Thoracic aorta (tissue), 2 donors: ENCODE data around the gene MIB2. TPM values are rescaled to one million over a fixed set of nuclear protein-coding genes. Genes with fewer than 3 reads are reported as not detected.
A peak's percentile ranks its signal among the peaks of the same experiment; 100 is the strongest.
"Not testable (repeated sequence)": the region's sequence is repeated elsewhere in the genome, so short reads cannot be mapped to it uniquely, and the experiment has no call there.

ENCODE experiments used
- ATAC-seq: fragments of 150-250 bp; one replicate; pipeline ENCODE4 v1.8.0; 2017; ENCODE audit warnings: low read depth; ENCODE audit not compliant: insufficient number of reproducible peaks, low FRiP score
- DNase-seq: peaks from one replicate; pipeline ENCODE4 v3.0.0-alpha.2; 2020; ENCODE audit warnings: low spot score
- H3K27ac ChIP-seq, 2 donors: fragments of 200-600 bp; sonication (generic); 1 replicate in 1 of 2; 2 replicates in 1 of 2; pipeline ENCODE4 v1.5.1; 2016; ENCODE audit warnings: mild to moderate bottlenecking in 2 of 2, moderate library complexity in 2 of 2
- H3K27me3 ChIP-seq: fragments of 200-600 bp; sonication (generic); replicated peaks from 2 replicates; pipeline ENCODE4 v1.6.0; 2016; ENCODE audit warnings: mild to moderate bottlenecking; ENCODE audit not compliant: insufficient read depth
- H3K36me3 ChIP-seq: fragments of 200-600 bp; sonication (generic); one replicate; pipeline ENCODE4 v1.5.1; 2016
- H3K4me1 ChIP-seq, 2 donors: fragments of 200-600 bp; sonication (generic); 1 replicate in 1 of 2; 2 replicates in 1 of 2; pipeline versions ENCODE4 v1.5.1 to v1.6.0; 2016; ENCODE audit warnings: low read depth in 2 of 2, mild to moderate bottlenecking in 1 of 2; ENCODE audit not compliant: control insufficient read depth in 1 of 2
- H3K4me3 ChIP-seq: fragments of 200-600 bp; sonication (generic); 2 replicates; pipeline ENCODE4 v1.5.1; 2016; ENCODE audit warnings: mild to moderate bottlenecking
- H3K9me3 ChIP-seq: fragments of 200-600 bp; sonication (generic); 2 replicates; pipeline ENCODE4 v1.5.1; 2016
- total RNA-seq, 2 donors: library from RNA; depleted of rRNA; stranded (reverse); fragments of >200 nt; gene quantifications; one replicate each; pipeline versions ENCODE4 v1.1.0 to v1.2.3, GENCODE V29; 2016
- TF ChIP-seq, protein P1 (sequence below): fragments of 200-600 bp; sonication (generic); IDR thresholded peaks from one replicate; pipeline ENCODE4 v1.5.1; 2019; ENCODE audit warnings: antibody characterized with exemption

MIB2 gene
- total RNA-seq, 2 donors from 2014 or later = 48.6 to 102 TPM

DNA sequence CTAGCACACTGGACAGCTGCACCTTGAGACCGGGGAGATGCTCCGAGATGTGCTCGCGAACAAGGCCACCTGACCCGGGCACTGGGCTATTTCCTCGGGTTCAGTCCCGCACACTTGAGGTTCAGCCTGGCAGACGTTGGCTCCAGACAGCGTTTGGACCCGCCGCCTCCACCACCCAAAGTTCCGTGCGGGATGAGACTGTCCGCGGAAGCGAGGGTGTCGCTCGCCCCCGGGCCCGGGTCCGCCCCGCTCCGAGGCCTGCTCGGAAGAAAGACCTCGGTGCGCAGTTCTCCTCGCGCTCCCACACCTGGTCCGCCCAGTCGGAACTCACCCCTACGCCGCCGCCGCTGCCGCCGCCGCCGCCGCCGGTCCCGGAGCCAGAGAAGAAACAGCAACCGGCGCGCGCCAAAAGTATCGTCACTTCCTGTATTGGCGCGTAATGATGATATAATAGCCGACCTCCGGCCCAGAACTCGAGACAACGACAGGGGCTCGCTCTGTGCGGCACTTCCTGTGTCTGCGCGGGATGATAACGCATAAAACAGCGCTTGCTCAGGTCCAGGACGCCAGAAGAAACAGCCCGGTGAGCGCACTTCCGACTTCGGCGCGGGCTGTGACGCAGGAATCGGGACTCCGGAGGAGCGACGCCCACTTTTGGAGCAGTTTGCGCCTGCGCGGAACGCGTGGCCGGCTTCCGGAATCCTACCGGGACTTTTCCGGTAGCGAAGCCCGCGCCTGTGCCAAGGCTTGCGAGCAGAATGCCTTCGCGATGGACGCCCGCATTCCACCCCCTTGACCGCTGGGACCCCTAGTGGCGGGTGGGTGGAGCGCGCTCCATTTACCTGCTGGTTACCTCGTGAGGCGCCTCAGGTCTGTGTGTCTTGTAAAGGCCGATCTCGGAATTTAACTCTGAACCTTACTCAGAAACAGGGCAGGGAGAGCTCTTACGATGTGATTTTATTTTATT, 43.6 kb downstream of the MIB2 start, which contains the start of gene CDK11B:
TSS of gene CDK11B (minus strand) at position 422 of the 967 bp plus-strand sequence. CDS start 1,519 bp downstream, outside the sequence.
- Histone ChIP-seq H3K4me3 (peak within 1 kb of the TSS; percentile 73), H3K36me3 (peaks cover 25% of the 10 kb centered on the region), H3K27ac (peak within 1 kb of the TSS; percentile 92 to 100)
- H3K27me3 ChIP-seq, H3K4me1 ChIP-seq, H3K9me3 ChIP-seq: not testable (repeated sequence)
- TF ChIP-seq, protein P1, sequence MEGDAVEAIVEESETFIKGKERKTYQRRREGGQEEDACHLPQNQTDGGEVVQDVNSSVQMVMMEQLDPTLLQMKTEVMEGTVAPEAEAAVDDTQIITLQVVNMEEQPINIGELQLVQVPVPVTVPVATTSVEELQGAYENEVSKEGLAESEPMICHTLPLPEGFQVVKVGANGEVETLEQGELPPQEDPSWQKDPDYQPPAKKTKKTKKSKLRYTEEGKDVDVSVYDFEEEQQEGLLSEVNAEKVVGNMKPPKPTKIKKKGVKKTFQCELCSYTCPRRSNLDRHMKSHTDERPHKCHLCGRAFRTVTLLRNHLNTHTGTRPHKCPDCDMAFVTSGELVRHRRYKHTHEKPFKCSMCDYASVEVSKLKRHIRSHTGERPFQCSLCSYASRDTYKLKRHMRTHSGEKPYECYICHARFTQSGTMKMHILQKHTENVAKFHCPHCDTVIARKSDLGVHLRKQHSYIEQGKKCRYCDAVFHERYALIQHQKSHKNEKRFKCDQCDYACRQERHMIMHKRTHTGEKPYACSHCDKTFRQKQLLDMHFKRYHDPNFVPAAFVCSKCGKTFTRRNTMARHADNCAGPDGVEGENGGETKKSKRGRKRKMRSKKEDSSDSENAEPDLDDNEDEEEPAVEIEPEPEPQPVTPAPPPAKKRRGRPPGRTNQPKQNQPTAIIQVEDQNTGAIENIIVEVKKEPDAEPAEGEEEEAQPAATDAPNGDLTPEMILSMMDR = peak; percentile 51
- DNase-seq = peak; percentile 46
- ATAC-seq = peak; percentile 83

DNA sequence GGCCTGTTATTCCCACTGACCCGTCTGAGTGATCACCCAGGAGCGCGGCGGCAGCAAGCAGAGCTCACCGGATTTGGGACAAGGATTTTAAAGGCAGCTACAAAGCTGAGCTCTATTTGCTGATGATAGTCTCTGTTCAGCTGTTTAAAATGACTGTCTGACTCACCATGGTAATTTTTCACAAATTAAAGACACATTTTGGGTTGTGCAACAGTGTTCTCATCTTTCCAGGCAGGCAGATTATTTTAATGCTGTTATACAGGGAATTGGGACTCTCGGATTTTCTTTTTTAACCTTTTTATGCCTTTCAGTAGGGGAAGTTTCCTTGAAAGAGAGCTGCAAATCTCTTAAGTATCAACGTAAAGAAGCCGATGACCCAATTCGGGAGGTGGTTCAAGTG, 47.1 kb downstream of the MIB2 start:
- H3K4me3 ChIP-seq, H3K27me3 ChIP-seq, H3K27ac ChIP-seq, DNase-seq, H3K9me3 ChIP-seq, H3K4me1 ChIP-seq, ATAC-seq: not testable (repeated sequence)
- peaks cover 20% of the 10 kb centered on the region for H3K36me3 ChIP-seq

DNA sequence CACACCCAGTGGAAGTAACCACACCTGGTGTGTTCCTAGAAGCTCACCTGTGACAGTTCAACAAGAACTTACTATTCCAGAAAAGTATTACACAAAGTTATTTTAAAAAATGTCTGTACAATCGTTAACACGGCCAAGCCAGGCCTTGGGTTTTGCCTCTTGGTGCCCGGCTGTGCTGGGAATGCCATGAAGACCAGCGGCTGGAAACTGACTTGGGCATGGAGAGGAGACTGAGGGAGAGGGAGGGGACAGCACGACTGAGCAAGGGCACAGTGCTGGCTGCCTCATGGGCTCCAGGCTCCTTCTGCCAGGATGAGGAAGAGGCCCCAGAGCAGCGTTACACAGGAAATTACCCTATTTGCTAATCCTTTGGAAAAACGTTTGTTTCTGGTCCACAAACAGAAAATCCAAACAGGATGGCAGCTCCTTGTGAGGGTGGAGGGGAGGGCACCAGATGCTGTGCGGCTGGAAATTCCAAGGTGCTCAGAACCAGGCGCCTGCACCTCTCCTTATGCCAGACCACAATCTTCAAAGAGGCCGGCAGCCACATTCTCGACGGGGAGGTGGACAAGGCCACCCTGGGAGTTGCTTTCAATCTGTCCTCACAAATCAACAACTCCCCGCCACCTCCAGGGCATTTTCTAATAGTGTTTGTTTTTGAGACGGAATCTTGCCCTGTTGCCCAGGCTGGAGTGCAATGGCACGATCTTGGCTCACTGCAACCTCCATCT, 47.7 kb downstream of the MIB2 start:
- H3K9me3 ChIP-seq, H3K4me3 ChIP-seq, H3K27me3 ChIP-seq, DNase-seq, H3K4me1 ChIP-seq, ATAC-seq, H3K27ac ChIP-seq: not testable (repeated sequence)
- peaks cover 20% of the 10 kb centered on the region for H3K36me3 ChIP-seq

DNA sequence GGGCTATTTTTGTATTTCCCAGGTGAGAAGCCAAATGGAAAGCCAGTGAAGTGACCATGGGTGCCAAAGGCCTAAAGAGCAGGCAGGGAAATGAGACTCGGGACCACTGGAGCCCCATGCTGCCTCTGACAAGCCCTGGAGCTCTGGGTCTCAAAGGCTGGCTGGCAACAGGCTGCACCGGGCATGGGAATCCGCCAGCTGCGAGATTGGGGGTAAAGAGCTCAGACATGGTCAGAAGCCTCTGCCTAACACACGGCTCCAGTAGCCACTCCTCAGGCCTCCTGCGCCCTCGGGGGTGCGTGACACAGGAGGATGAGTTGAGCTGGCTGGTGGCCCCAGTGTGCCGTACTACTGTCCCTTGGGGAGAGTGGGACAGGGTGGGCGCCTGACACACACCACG, 49.0 kb downstream of the MIB2 start:
- not testable (repeated sequence) for H3K9me3 ChIP-seq, DNase-seq, H3K4me1 ChIP-seq, ATAC-seq, H3K27ac ChIP-seq, H3K27me3 ChIP-seq, H3K4me3 ChIP-seq
- peaks cover 20% of the 10 kb centered on the region for H3K36me3 ChIP-seq

DNA sequence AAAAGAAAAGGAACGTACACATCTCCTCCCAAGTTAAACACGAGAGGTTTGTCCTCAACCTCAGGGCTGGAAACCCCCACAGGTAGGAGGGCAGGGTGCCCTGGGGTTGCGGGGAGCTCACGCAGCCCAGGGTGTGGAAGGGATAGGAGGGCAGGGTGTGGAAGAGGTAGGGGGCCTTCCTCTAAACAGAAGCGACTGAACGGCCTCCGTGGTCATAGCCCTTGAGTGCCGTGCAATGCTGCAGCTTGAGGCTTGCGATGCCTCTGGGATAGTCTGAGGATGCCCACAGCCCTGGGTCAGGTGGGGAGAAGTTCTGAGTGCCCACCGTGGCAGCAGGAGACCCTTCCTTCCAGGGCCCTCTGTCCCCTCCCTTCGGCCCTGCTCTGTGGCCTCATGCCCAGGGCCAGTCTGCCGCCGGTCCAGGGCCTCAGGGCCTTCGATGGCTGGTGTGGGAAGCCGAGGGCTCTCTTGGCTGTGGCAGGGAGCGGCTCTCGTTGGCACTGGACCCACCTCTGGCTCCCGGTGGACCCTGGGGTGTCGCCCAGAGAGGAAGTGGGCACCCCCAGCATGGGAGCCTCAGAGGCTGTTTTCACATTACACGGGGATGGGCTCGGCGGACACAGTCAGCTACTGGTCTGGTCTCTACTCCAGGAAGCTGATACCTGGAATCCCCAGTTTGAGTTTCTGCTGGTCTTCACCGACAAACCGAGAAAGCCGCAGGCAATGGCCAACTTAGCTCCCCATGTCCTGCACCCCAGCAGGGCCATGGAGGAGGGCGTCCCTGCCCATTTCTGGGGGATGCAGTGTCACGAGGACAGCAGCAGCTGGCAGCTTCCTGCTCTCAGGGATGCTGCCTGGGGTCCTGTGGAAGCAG, 49.9 kb downstream of the MIB2 start:
- TF ChIP-seq, protein P1 = no peak
- peaks cover 28% of the 10 kb centered on the region for H3K36me3 ChIP-seq
- ATAC-seq = no peak

DNA sequence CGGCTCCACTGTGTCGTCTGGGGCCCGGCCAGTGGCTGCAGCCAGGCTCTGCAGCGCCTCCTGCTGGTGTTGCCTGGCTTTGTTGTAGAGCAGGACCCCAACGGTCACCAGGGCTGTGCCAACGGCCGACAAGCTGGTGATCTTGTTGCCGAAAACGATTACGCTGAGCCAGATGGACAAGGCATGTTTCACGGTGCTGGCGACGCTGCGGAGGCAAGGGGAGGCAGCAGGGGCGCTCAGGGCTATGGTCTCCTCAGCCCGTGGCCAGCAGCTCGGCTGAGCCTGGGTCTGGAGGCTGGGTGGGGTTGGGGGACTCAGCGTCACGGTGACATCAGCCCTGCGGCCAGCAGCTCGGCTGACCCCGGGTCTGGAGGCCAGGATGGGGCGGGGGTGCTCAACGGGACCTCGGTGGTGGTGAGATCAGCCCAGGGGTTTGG, 50.5 kb downstream of the MIB2 start:
- no peak for DNase-seq
- Histone ChIP-seq H3K27me3 (no peaks in the 10 kb centered on the region), H3K27ac (no peak overlapping the region), H3K4me1 (no peaks in the 10 kb centered on the region), H3K36me3 (peaks cover 34% of the 10 kb centered on the region), H3K4me3 (no peak overlapping the region), H3K9me3 (no peaks in the 10 kb centered on the region)
- ATAC-seq = no peak
- TF ChIP-seq, protein P1 = peak; percentile 24

More for the DNA sequence above, 49.9 kb downstream of the MIB2 start:
- no peaks in the 10 kb centered on the region for H3K4me1 ChIP-seq
- no peak for DNase-seq
- H3K4me3 ChIP-seq = no peak overlapping the region
- no peak overlapping the region for H3K27ac ChIP-seq
- no peaks in the 10 kb centered on the region for H3K9me3 ChIP-seq
- no peaks in the 10 kb centered on the region for H3K27me3 ChIP-seq
